ENCODE measurements around the gene ZDBF2. TPM values are rescaled to one million over a fixed set of nuclear protein-coding genes. Genes with fewer than 3 reads are reported as not detected.

The ZDBF2 gene
- total and polyA plus RNA-seq, 2 of the 8 experiments (the other 6 are each of a cell fraction or from before 2014, with no cell fraction given) = 1.5 to 17.2 TPM

- Histone ChIP-seq H3K23ac (ENCODE audit: insufficient read length) (no peak overlapping the region), H3K56ac (replicated peaks; ENCODE audit: insufficient read length, low read depth, low read length) (no peak overlapping the region), H3K4me2 (ENCODE audit: insufficient read depth in 1 of 2, low read depth in 2 of 2, low read length in 2 of 2) (no peak overlapping the region), H3K14ac (ENCODE audit: insufficient read length) (no peak overlapping the region), H2AK5ac (ENCODE audit: low read depth, low read length) (no peak overlapping the region), H4K8ac (ENCODE audit: extremely low read depth, insufficient read depth, low read length) (no peak overlapping the region), H4K20me1 (replicated peaks in 1 of 2; ENCODE audit: control insufficient read depth in 1 of 2, insufficient read depth in 2 of 2, low read length in 2 of 2) (no peaks in the 10 kb centered on the region), H2BK20ac (ENCODE audit: low read length) (no peak overlapping the region), H3K23me2 (ENCODE audit: low read depth, low read length) (peaks cover 2% of the 10 kb centered on the region; the same call in 1 of the 2 replicates), H2BK120ac (replicated peaks; ENCODE audit: low read depth, low read length) (no peak overlapping the region), H3K79me2 (ENCODE audit: control insufficient read depth in 1 of 2, insufficient read depth in 2 of 2, low read length in 2 of 2) (no peaks in the 10 kb centered on the region), H3K36me3 (ENCODE audit: control insufficient read depth in 2 of 4, insufficient read depth in 4 of 4, low read length in 3 of 4) (no peaks in the 10 kb centered on the region), H3K4ac (replicated peaks; ENCODE audit: insufficient read length, low read depth, low read length) (no peak overlapping the region), H3K4me1 (replicated peaks in 1 of 4; ENCODE audit: control insufficient read depth in 3 of 4, insufficient read depth in 4 of 4, low read length in 3 of 4) (no peaks in the 10 kb centered on the region), H2AFZ (ENCODE audit: low read length) (no peak overlapping the region), H3K79me1 (ENCODE audit: low read depth, low read length) (no peaks in the 10 kb centered on the region), H4K5ac (ENCODE audit: insufficient read length, low read depth, low read length) (no peak overlapping the region), H3K9me3 (ENCODE audit: insufficient read depth in 2 of 2, low read depth in 1 of 2, low read length in 1 of 2) (no peaks in the 10 kb centered on the region), H3K27ac (ENCODE audit: low read depth, low read length) (no peak overlapping the region), H3K4me3 (ENCODE audit: extremely low read depth in 1 of 4, insufficient read depth in 2 of 4, low read depth in 3 of 4, low read length in 4 of 4) (no peak overlapping the region), H2BK12ac (ENCODE audit: low read depth, low read length) (no peak overlapping the region), H2BK5ac (ENCODE audit: low read depth, low read length) (no peak overlapping the region), H3K9ac (replicated peaks in 1 of 4; ENCODE audit: extremely low read depth in 1 of 4, low read depth in 3 of 4, low read length in 3 of 4) (no peak overlapping the region), H3K27me3 (replicated peaks in 1 of 4; ENCODE audit: control insufficient read depth in 3 of 4, extremely low read depth in 1 of 4, insufficient read depth in 3 of 4, low read length in 3 of 4) (peaks cover 0 to 13% (median 11%) of the 10 kb centered on the region in 4 experiments; a peak in 6 of 7 replicates), H2BK15ac (ENCODE audit: low read length) (no peak overlapping the region), H4K91ac (replicated peaks; ENCODE audit: insufficient read length, low read length) (no peak overlapping the region), H3K18ac (ENCODE audit: extremely low read depth, low read length) (no peak overlapping the region)
- POLR2A ChIA-PET (ENCODE audit: partially characterized antibody) = interaction anchor here (0.5 kb wide), 1 partner anchor 38 kb away, joined by 3 read pairs; no protein-coding TSS in a partner anchor
- CTCF ChIA-PET (ENCODE audit: partially characterized antibody) = interaction anchor here (1.2 kb wide), 1 partner anchor 10 kb away, joined by 3 read pairs; no protein-coding TSS in a partner anchor
- 87% methylated on average over 2 of the region's 2 CpGs; no CpG with 5 or more reads in 1 of the 2 experiments for WGBS, 2 experiments (ENCODE audit: extremely low coverage in 1 of 2, insufficient coverage in 1 of 2, insufficient read length in 1 of 2, insufficient replicate concordance in 2 of 2, low coverage in 1 of 2, low lambda C conversion rate in 2 of 2, missing lambda C conversion rate in 1 of 2)
- TF ChIP-seq TAF1 (IDR thresholded peaks at IDR 0.05; ENCODE audit: low read depth, low read length) = no peak
- TF ChIP-seq GTF2F1 (IDR thresholded peaks at IDR 0.05; ENCODE audit: borderline replicate concordance, low read depth, low read length) = no peak
- TF ChIP-seq FOSL1 (IDR thresholded peaks at IDR 0.05; ENCODE audit: insufficient read depth, low read depth, low read length) = no peak
- no peak for TF ChIP-seq KDM4A (IDR thresholded peaks at IDR 0.05; ENCODE audit: low read depth, low read length, severe bottlenecking)
- FAIRE-seq = no peak
- DNase-seq (ENCODE audit: low read depth in 1 of 2, low spot score in 2 of 2) = no peak
Observed at GRCh38 chr2:206245265-206245672, 29.2 kb upstream of the ZDBF2 start.

Data from H1 (cell line).